ENCODE measurements around the gene CPN2. TPM values are rescaled to one million over a fixed set of nuclear protein-coding genes. Genes with fewer than 3 reads are reported as not detected.

CPN2 gene
- total RNA-seq, 4 donors from 2014 or later: not detected

DNA sequence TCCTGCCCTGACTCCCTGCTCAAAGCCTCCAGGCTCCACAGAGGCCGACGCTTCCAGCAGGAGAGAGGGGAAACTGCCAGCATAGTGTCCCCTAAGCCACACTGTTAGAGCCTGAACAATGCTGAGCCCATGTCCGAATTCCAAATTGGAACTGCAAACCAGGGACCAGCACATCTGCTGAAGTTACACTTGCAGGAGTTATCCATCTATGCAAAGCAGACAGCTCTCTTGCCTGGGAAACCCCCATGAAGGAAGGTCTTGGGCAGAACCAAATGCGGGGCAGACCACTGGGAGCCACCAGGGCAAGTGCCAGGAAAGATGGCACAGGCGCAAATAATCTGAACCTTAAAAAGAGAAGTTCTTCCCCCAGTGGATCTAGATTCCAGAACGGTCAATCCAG, 17.8 kb upstream of the CPN2 start:
- Histone ChIP-seq H3K4me3 (no peak overlapping the region), H3K4me1 (peaks cover 0 to 28% (median 4%) of the 10 kb centered on the region in 4 donors), H3K36me3 (no peaks in the 10 kb centered on the region), H3K27ac (no peak overlapping the region), H3K27me3 (no peaks in the 10 kb centered on the region), H3K9me3 (no peaks in the 10 kb centered on the region)
- WGBS, 2 donors: 76 to 78% methylated on average over 6 of the region's 6 CpGs
- TF ChIP-seq, protein P1, sequence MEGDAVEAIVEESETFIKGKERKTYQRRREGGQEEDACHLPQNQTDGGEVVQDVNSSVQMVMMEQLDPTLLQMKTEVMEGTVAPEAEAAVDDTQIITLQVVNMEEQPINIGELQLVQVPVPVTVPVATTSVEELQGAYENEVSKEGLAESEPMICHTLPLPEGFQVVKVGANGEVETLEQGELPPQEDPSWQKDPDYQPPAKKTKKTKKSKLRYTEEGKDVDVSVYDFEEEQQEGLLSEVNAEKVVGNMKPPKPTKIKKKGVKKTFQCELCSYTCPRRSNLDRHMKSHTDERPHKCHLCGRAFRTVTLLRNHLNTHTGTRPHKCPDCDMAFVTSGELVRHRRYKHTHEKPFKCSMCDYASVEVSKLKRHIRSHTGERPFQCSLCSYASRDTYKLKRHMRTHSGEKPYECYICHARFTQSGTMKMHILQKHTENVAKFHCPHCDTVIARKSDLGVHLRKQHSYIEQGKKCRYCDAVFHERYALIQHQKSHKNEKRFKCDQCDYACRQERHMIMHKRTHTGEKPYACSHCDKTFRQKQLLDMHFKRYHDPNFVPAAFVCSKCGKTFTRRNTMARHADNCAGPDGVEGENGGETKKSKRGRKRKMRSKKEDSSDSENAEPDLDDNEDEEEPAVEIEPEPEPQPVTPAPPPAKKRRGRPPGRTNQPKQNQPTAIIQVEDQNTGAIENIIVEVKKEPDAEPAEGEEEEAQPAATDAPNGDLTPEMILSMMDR (IDR thresholded peaks at IDR 0.05): no peak
- TF ChIP-seq EP300 (IDR thresholded peaks at IDR 0.05) (no peak), POLR2A (IDR thresholded peaks at IDR 0.05) (no peak)
- no peak for DNase-seq (ENCODE audit: low spot score in 2 of 2)

DNA sequence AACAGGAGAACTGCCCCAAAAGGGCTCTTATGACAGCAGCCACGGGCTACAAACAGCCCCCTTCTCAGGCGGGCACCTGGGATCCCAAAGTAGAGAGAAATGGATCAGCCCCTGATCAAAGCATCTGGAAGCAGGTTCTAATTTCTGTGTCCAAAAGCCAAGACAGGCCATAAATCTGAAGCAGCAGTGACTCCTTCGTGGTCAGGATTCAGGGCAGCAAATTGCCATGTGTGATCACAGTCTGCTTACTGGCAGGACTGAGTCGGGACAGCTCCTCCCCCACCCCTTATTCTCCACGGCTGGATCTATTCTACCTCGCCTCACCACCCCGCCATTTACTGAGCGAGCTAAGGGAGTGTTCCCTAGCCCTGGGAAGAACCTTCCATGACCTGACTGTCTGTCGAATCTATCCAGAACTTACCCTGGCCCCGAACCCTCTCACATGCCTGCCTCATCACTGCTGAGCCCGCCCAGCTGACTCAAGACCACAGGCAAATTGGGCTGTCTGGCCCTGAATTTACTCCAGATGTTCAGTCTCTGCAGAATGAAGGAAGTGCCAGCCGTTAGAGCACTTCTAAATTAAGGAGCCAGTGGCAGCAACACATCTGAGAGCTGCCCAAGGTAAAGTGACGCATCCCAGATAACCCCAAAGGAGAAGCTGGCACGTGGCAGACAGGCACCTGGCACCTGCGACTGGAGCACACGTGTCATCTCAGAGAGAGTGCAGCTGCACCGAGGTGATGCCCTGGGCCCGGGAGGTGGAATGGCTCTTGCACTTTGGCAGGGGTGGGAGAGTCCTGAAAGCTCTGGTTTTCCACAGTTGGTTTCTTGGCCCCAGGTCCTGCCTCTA, 17.1 kb upstream of the CPN2 start:
- no peaks in the 10 kb centered on the region for H3K36me3 ChIP-seq
- H3K4me3 ChIP-seq: no peak overlapping the region
- H3K27me3 ChIP-seq: no peaks in the 10 kb centered on the region
- TF ChIP-seq EP300 (IDR thresholded peaks at IDR 0.05) (no peak), POLR2A (IDR thresholded peaks at IDR 0.05) (no peak)
- TF ChIP-seq, protein P1 (IDR thresholded peaks at IDR 0.05): no peak
- no peak overlapping the region for H3K27ac ChIP-seq
- H3K4me1 ChIP-seq: peaks cover 0 to 28% (median 4%) of the 10 kb centered on the region in 4 donors
- WGBS, 2 donors: 66 to 75% methylated on average over 15 to 18 of the region's 18 CpGs
- no peak for DNase-seq (ENCODE audit: low spot score in 2 of 2)
- no peaks in the 10 kb centered on the region for H3K9me3 ChIP-seq

DNA sequence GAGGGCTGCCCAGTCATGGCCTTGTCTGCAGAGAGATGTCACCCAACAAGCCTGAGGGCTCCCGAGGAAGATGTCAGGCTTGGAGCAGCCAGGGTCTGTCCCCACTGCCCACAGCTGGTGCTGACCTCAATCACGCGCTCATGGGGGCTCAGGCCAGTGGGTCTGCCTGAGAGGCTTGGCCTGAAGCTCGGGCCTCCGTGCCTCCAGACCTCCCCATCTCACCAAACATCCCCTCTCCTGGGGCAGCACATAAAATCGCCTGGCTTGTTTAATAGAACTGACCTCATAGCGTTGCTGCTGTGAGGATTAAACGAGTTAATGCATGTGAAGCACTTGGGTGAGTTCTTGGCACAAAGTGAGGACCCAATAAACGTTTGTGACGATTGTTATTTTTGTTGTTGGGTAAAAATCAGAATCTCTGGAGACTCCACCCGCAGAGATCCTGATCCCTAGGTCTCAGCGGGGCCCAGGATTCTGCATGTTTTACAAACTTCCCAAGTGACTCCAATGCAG, 14.9 kb upstream of the CPN2 start:
- Histone ChIP-seq H3K4me3 (no peak overlapping the region), H3K27me3 (no peaks in the 10 kb centered on the region), H3K27ac (no peak overlapping the region), H3K9me3 (no peaks in the 10 kb centered on the region), H3K4me1 (peaks cover 0 to 28% (median 4%) of the 10 kb centered on the region in 4 donors), H3K36me3 (no peaks in the 10 kb centered on the region)
- TF ChIP-seq POLR2A (IDR thresholded peaks at IDR 0.05) (no peak), EP300 (IDR thresholded peaks at IDR 0.05) (no peak)
- TF ChIP-seq, protein P1 (IDR thresholded peaks at IDR 0.05): no peak
- no peak for DNase-seq (ENCODE audit: low spot score in 2 of 2)
- WGBS, 2 donors: 82 to 87% methylated on average over 8 to 12 of the region's 12 CpGs

DNA sequence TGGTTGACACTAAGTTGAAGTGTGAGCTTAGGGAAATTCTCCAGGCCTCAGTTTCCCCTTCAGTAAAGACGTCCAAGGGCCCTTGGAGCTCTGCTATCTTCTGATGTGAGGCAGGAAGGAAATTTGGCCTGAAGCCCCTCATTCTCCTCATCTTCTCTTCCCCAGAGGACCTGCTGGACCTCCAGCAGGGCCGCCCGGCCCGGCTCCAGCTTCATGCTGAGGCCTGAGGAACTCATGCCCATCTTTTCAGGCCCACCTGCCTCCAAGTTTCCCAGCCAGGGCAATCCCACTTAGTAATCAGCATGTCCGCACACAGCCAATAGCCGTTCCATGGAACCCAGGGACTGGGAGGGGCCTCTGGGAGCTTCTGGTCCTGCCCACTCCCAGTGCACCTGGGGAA, 14.4 kb upstream of the CPN2 start:
- no peak overlapping the region for H3K27ac ChIP-seq
- TF ChIP-seq POLR2A (IDR thresholded peaks at IDR 0.05) (no peak), EP300 (IDR thresholded peaks at IDR 0.05) (no peak)
- TF ChIP-seq, protein P1 (IDR thresholded peaks at IDR 0.05): no peak
- 95 to 99% methylated on average over 6 of the region's 6 CpGs for WGBS, 2 donors

More for the DNA sequence above, 14.4 kb upstream of the CPN2 start:
- Histone ChIP-seq H3K27me3 (no peaks in the 10 kb centered on the region), H3K4me3 (no peak overlapping the region), H3K4me1 (peaks cover 0 to 26% (median 4%) of the 10 kb centered on the region in 4 donors), H3K36me3 (no peaks in the 10 kb centered on the region), H3K9me3 (no peaks in the 10 kb centered on the region)
- no peak for DNase-seq (ENCODE audit: low spot score in 2 of 2)

Data from tibial nerve (tissue), 4 donors.